ENCODE measurements around the gene ZSCAN20. TPM values are rescaled to one million over a fixed set of nuclear protein-coding genes. Genes with fewer than 3 reads are reported as not detected.

The ZSCAN20 gene
- total and polyA plus RNA-seq, 9 of the 15 experiments (the other 6 are each of a cell fraction or from before 2014, with no cell fraction given) = 0.36 to 3.3 (median 2.0) TPM

DNA sequence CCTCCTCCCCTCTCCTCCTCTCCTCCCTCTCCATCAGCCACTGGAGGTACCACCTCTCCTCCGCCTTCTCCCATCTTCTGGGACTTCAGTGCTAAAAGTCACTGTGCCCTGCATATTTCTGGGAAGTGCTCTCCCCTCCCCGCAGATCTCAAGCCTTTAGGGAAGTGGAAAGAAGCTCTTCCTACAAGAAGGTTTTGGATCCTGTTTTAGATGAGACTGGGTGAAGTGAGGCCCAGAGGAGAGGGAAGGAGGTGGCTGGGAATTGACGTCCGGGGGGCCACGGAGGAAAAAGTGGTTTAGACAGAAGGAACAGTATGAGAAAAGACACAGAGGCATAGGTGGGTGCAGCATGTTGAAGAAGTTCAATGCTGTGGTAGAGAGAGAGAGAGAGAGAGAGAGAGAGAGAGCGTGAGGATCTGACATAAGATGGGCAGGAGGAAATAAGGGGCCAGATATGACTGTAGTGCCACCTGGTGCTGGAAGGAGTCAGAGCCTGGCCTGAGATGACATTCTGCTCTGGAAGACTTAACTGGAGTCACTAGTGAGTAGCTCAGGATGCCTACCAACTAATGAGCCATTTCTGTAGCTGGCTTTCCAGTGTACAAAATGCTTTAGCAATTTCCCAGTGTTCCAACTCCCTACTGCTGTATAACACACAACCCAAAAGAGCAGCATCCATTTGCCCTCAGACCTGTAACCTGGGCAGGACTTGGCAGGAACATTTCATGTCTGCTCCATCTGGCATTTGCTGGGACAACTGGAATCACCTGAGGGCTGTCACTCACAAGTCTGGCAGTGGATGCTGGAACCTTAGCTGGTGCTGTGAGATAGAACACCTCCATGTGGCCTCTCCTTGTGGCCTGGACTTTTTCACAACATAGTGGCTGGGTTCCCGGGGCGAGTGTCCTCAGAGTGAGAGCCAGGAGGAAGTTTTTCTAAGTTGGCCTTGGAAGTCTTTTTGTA, 16.6 kb upstream of the ZSCAN20 start (continued):
- TF ChIP-seq POU5F1 (IDR thresholded peaks at IDR 0.05; ENCODE audit: borderline replicate concordance, low read depth, low read length, partially characterized antibody) = no peak
- no peak for TF ChIP-seq KHSRP (IDR thresholded peaks at IDR 0.05)
- no peak for TF ChIP-seq FOXP4 (CRISPR knock-in tag; IDR thresholded peaks at IDR 0.05; ENCODE audit: borderline replicate concordance)
- no peak for TF ChIP-seq NFE2L1 (tag; IDR thresholded peaks at IDR 0.05; ENCODE audit: borderline replicate concordance, low read depth)
- TF ChIP-seq POLR2H (tag; IDR thresholded peaks at IDR 0.05; ENCODE audit: low read depth) = no peak
- TF ChIP-seq ARID2 (IDR thresholded peaks at IDR 0.05) = peak; percentile 51; the same call in 1 of the 2 replicates
- TF ChIP-seq, protein P1, sequence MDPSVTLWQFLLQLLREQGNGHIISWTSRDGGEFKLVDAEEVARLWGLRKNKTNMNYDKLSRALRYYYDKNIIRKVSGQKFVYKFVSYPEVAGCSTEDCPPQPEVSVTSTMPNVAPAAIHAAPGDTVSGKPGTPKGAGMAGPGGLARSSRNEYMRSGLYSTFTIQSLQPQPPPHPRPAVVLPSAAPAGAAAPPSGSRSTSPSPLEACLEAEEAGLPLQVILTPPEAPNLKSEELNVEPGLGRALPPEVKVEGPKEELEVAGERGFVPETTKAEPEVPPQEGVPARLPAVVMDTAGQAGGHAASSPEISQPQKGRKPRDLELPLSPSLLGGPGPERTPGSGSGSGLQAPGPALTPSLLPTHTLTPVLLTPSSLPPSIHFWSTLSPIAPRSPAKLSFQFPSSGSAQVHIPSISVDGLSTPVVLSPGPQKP (CRISPR knock-in tag; IDR thresholded peaks at IDR 0.05) = no peak
- no peak for TF ChIP-seq ZNF740 (CRISPR knock-in tag; IDR thresholded peaks at IDR 0.05)
- no peak for TF ChIP-seq ZNF740 (tag; IDR thresholded peaks at IDR 0.05)
- no peak for TF ChIP-seq MXI1 (IDR thresholded peaks at IDR 0.05; ENCODE audit: low read depth, low read length)
- TF ChIP-seq, protein P2, sequence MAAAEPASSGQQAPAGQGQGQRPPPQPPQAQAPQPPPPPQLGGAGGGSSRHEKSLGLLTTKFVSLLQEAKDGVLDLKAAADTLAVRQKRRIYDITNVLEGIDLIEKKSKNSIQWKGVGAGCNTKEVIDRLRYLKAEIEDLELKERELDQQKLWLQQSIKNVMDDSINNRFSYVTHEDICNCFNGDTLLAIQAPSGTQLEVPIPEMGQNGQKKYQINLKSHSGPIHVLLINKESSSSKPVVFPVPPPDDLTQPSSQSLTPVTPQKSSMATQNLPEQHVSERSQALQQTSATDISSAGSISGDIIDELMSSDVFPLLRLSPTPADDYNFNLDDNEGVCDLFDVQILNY (CRISPR knock-in tag; IDR thresholded peaks at IDR 0.05) = no peak
- TF ChIP-seq SPI1 (IDR thresholded peaks at IDR 0.05; ENCODE audit: borderline replicate concordance, low read depth, low read length) = no peak
- no peak for TF ChIP-seq SFPQ (IDR thresholded peaks at IDR 0.05; ENCODE audit: low read depth, low read length)
- no peak for TF ChIP-seq ZNF707 (CRISPR knock-in tag; conservative IDR thresholded peaks at IDR 0.05)
- no peak for TF ChIP-seq ZSCAN29 (IDR thresholded peaks at IDR 0.05)
- TF ChIP-seq, protein P3, sequence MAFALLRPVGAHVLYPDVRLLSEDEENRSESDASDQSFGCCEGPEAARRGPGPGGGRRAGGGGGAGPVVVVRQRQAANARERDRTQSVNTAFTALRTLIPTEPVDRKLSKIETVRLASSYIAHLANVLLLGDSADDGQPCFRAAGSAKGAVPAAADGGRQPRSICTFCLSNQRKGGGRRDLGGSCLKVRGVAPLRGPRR (CRISPR knock-in tag; IDR thresholded peaks at IDR 0.05) = no peak
- TF ChIP-seq NEUROD1 (IDR thresholded peaks at IDR 0.05; ENCODE audit: borderline replicate concordance, low read depth, low read length, partially characterized antibody) = peak; percentile 72
- no peak for TF ChIP-seq POLR2B (IDR thresholded peaks at IDR 0.05; ENCODE audit: low read depth, partially characterized antibody)

Measured in K562 (cell line).